Endothelial cell of umbilical vein (primary cell): ENCODE results near the gene DNHD1.

Source experiments
- CTCF ChIP-seq, 2 donors: IDR thresholded peaks; 1 replicate in 1 of 2; 2 replicates in 1 of 2; pipeline ENCODE4 v1.5.1; 2011; ENCODE audit warnings: low read length in 2 of 2, mild to moderate bottlenecking in 2 of 2, moderate library complexity in 2 of 2, control low read depth in 1 of 2, inconsistent platforms in 1 of 2, low read depth in 1 of 2; ENCODE audit not compliant: insufficient read depth in 1 of 2; ENCODE audit errors: extremely low read depth in 1 of 2
- EZH2 ChIP-seq: IDR thresholded peaks from 2 replicates; pipeline ENCODE4 v1.6.1; 2012; ENCODE audit warnings: borderline replicate concordance, low read depth, mild to moderate bottlenecking, moderate library complexity, low read length, inconsistent platforms; ENCODE audit not compliant: severe bottlenecking
- MAX ChIP-seq: IDR thresholded peaks from 2 replicates; pipeline ENCODE4 v1.6.1; 2011; ENCODE audit not compliant: insufficient read depth, insufficient read length
- POLR2A ChIP-seq: IDR thresholded peaks from 2 replicates; pipeline ENCODE4 v1.6.1; 2012; ENCODE audit warnings: low read depth, mild to moderate bottlenecking, control low read depth, low read length
- POLR2AphosphoS5 ChIP-seq: IDR thresholded peaks from 2 replicates; pipeline ENCODE4 v1.6.1; 2012; ENCODE audit warnings: low read depth, mild to moderate bottlenecking, control low read depth, low read length, moderate library complexity; ENCODE audit not compliant: insufficient read depth

GRCh38 chr11:6453152-6453551, 43.9 kb upstream of the DNHD1 start:
- TF ChIP-seq POLR2AphosphoS5 (no peak), CTCF (IDR thresholded peaks at IDR 0.05; ENCODE audit: extremely low read depth in 1 of 2, insufficient read depth in 1 of 2, low read depth in 1 of 2, low read length in 2 of 2) (no peak), EZH2 (no peak), MAX (no peak), POLR2A (no peak)
